Activated CD8-positive, alpha-beta memory T cell treated with anti-CD3 and anti-CD28 coated beads, Interleukin-2, amount 50 U/mL, for 1 hour (primary cell): ENCODE measurements around the gene PRIMA1.

Source experiments
- DNase-seq: peaks from one replicate; pipeline ENCODE4 v3.0.0-alpha.2; 2020; ENCODE audit errors: extremely low read depth

The PRIMA1 gene

DNA sequence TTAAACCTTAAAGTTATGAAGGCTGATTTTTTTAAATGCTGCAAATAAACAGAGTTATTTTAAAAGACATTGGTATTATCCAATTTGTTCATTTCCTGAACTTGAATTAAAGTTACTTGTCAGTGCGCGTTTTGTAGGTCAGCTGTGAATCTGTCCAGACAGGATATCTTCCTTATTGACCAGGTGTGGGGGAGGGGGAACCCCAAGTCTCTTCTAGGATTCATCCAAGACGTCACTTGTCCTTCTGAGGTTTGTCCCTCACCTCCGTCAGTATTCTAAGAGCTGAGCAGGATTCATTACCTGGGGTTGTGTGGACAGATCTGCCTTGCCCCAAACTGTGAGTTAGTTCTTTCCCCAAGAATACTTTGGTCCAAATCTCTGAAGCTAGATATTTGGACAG lies 8.8 kb upstream of the PRIMA1 start:
- DNase-seq, result no peak

DNA sequence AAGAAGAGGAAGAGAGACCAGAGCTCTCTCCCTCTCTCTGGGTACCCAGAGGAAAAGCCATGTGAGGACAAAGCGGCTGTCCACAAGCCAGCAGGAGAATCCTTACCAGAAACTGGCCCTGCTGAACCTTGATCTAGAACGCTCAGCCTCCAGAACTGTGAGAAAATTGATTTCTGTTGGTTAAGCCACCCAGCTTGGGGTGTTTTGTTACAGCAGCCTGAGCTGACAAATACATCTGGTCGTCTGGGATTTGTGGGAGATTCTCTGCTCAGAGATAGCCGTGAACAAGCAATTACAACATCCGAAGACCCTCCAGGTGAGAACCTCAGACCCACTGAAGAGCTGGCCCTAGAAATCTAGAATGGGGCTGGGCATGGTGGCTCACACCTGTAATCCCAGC lies 6.5 kb upstream of the PRIMA1 start:
- DNase-seq, result no peak

DNA sequence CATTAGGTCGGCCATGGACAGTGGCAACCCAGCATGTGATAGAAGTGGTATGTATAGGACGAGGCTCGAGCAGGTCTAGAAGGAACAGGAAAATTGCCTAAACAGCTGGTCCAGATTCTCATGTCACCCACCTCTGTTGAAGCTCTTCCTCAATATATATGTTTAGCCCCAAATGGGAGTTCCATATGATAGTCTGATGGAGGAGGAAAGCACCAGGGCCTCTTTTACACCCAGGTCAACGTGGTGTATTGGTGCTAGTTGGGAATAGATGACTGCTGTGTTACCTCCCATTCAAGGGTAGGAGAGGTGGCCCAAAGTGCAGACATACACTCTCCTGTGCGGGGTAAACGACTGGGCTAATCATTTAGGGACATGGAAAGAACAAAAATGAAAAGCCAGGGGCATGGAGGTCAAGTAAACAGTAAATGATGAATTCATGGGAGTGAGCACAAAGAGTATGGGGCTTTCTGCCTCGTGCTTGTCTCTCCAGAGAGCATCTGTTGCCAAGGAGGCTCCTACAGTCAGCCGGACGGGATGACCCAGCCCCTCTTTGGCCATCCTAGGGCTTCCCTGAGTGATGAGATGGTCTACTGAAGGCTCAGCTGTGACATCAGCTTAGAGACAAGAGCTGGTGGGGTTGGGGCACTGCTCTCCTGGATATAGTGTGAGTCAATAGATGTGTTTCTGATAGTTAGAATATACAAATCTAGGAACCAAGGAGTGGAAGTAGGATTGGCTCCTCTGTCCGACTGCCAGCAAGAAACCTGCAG lies 5.5 kb upstream of the PRIMA1 start:
- DNase-seq, result no peak

DNA sequence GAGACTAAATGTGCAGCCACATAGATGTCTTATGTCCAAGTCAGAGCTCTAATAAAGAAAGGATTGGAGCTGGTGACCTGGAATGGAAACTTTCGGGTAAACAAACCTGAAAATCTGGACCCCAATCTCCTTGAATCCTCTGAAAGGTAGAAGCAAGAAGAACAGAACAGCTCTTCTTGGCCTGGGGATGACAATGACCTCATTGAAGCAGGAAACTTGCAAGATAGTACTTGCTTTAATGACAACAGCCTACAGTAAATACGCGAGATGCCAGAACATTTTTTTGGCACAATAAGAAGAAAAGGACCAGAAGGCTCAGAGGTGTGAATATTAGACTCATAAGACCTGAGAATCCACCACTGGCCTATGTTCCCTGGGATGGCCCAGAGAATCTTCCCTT lies 4.1 kb upstream of the PRIMA1 start:
- DNase-seq, result no peak

DNA sequence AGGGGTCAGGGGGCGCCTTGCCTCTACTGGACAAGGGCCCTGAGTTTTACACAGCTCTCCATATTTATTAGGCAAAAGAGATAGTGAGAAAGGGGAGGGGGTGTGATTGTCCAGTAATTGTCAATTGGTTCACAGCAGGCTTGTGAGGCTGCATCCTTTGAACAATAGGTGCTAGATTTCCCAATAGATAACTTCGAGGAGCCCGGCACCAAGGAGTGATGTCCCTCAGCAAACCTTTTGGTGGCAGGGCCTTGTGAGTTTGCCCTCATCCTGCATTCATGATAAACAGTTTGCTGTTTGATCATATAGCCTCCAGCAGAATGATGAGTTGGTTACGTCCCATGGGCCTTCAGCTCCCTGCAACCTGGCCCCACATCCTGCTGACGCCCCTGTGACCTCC lies 2.7 kb upstream of the PRIMA1 start:
- no peak for DNase-seq

DNA sequence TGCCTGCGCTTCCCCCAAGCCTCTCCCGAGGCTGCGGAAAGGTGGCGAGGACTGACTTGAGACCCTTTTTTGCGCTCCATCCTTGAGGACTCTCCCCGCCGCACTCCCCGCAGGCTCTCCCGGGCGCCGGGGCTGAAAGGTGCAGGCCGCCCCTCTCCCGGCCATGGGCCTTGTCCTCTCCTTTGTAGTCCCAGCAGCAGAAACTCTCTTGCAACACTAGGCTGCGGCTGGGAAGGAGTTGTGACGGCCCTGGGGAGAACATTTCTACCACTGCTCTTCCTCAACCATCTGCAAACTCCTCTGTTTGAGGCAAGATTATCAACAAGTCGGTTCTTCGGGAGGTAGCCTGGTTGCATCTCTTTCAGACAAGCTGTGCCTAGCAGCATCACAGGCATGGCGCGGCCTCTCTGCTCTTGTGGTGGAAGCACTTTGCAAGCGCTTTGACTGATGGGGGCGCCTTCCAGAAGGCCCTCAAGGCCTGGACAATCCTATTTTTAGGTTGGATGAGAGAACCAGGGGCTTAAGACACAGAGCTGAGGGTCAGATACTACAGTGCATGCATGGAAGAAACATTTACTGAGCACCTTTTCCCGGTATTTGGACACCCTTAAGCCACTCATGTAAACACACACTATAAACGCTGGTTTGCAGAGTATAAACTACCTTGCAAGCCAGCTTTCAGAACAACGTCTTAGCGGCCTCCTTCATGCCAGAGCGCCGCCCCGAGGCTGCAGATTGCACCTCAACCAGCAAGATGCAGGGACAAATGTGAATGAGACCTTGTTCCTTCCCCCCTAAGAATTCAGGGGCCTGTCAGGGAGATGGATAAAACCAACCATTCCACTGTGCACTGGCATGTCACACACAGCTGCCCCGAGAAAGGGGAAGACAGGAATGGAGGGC lies 1.2 kb upstream of the PRIMA1 start:
- no peak for DNase-seq

DNA sequence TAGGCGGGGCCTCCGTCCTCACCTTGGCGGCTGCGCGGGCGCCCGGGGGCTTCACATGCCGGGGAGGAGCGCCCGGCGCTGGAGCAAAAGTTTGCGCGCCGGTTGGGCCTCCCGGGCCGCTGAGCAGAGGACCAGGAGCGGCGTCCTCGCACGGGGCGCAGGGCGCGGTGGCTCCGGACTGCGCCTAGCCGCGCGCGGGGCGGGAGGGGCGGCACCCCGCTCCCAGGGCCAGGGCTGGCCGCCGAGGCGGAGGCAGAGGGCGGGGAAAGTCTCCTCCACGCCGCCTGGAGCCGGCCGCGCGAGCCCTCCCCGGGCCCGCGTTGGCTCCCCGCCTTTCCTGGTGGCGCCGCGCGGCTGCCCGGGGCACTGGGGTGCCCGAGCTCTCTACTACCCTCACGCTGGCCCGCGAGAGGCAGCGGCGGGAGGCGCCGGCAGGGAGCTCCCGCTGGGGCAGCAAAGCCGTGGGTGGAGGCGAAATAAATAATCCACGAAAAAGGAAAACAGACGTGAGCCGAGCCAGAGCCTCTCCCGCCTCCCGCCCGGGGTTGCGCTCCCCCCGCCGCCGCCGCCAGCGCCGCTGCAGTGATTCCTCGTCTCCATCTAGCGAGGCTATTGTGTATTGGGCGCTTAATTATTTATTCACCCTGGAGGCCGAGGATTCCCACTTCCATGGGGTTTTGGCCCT lies 400 bp upstream of the PRIMA1 start:
- DNase-seq, result no peak

DNA sequence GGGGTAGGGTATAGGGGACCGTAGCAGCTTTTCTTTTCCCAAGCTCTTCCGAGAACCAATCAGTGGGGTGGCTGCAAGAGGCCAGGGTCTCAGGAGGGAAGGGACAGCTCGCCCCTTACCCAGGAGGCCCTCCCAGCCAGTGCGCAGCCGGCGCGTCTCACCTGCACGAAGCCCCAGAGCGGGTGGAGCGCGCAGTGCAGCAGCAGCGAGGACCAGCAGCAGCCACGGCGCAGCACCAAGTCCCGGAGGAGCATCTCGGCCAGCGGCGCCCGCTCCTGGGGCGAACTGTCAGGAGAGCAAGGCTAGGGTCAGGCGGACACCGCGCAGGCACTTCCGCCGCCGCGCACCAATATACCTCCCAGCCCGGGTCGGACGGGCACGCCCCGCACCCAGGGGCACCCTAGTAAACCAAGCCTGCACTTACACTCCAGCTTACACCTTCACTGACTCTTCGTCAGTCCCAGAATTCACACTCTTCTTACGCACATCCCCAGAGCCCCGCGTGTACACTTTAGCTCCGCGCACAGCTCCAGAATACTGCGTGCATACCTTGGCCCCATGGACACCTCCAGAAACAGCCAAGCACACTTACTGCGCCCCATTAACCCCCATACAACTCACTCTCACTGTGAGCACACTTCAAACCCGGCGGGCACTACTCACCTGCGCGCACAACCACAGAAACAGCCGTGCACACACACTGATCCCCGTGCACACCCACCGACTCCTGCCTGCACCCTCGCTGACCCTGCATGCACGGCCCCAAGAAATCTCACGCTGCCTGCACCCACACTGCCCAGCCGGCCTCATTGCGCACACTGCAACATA lies 606 bp downstream of the PRIMA1 start:
- no peak for DNase-seq

DNA sequence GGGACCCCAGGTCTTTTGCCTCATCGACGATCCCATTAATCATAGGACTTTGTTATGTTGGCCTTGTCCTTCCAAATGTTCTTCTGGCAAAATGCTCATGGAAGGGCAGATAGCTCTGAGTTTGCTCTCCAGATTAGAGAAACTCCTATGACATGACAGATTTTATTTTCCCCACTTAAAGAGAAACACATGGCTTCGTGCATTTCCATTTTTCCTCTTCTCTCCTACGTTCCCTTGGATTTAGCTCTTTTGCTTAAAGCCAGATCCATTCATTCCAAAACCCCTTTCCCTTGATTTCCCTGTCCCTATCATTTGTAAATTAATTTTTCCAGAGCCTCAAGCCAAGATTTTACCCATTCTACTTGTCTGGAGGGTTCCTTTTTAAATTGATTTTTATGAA lies 2.9 kb downstream of the PRIMA1 start:
- no peak for DNase-seq

DNA sequence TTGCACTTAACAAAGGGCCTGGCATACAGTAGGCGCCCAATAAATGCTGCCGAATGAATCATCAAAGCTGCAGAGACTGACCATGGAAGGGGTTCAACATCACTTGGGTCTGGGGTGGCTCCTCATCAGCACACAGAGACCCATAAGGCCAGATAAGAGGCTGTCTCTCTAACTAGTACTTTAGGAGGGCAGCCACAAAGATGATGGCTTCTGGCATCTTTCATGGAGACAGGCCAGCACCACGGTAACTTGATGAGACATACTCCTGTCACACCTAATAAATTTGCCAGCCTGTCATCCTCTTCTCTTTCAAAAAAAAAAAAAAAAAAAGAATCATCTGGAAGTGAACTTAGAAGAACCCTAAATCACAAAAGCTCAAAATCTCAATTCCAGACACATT lies 3.4 kb downstream of the PRIMA1 start:
- no peak for DNase-seq

DNA sequence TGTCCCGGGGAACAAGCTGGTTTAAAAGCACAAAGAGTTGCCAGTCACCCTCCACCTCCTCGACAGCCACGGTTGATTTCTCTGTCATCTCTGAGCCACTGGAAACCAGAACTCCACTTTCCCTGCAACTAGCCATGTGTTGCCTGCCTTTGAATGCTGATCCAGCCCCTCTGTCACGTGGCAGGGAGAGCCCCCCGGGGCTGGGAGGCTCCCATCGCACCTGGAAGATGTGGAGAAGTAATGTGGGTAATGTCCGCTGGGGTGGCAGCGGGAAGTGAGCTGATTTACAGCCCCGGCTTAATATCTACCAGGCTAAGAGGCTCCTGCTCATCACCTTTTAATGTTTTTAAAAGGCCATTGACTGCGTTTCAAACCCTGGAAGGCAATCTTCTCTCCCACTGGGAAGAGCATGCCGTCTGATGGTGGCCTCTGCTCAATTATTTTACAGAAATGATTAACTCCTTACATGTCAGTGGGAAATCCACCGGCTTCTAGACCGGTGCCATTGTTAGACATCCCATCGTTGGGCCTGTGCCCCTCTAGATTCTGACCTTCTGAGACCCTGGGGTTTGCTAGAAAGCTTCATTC lies 7.4 kb downstream of the PRIMA1 start:
- no peak for DNase-seq

DNA sequence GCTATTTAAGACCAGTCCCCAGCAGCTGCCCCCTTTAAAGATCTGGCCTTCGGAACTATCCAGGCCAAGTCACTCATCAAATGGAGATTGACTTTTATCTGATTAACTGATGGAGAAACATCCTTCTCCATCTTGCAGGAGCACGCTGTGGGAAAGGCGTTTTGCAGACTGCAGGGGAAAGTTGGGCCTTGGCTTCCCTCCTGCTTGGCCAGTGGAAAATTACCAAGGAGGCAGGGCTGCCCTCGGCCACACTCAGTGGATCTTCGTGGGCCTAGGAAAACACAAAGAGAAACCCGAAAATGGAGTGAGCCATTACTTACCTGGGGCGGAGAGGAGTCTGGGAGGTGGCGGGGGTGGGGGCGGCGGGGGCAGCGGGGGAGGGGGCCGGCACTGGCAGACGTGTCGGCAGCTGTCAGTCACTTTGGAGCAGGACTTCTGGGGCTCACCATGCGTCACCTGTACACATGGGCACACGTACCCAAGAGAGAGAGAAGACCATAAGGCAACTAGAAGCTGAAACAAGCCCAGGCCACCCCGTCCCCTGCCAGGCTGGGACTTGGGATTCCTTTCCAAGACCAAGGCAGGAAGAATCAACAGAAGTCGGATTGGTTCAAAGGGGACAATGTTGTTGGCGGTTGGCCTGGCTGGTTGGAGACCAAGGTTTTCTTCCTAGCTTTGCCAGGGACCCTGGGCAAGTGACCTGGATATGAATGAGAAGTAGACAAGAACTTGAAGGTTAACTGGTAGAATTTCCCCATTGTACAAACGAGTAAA lies 9.2 kb downstream of the PRIMA1 start:
- DNase-seq, result no peak

DNA sequence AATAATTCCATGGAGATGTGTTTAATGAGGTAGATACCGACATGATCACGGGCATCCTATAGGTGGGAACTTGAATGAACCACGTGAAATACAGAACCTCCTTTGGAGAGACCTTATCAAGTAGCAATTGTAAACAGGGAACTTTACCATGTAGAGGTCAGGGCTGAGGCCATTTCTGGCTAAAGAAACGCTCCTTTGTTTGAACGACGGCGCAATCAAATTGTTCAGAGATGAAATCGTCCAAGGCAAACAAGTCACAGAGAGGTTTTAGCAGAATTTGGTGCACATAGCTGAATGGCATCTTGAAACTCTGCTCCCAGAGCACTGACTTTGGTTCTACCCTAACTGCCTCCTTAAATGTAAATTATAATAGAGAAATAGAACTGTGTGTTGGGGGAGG lies 9.8 kb downstream of the PRIMA1 start:
- DNase-seq, result no peak

DNA sequence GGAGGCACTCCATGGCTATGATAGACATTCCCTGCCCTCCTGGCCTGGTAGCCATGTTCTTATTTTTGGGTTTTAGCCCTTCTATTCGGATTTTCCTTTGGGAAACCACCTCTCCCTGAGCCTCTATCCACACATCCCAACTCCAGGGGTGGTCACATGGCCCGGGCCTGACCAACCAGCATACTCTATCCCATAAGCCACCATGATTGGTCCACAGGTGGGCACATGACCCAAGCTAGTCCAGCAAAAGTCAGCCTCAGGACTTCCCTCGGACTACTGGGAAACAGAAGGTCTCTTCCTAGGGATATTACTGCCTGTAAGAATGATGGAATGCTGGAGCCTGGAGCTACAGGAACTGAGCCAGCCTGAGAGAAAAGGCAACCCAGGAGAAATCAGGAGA lies 12.5 kb downstream of the PRIMA1 start:
- no peak for DNase-seq

DNA sequence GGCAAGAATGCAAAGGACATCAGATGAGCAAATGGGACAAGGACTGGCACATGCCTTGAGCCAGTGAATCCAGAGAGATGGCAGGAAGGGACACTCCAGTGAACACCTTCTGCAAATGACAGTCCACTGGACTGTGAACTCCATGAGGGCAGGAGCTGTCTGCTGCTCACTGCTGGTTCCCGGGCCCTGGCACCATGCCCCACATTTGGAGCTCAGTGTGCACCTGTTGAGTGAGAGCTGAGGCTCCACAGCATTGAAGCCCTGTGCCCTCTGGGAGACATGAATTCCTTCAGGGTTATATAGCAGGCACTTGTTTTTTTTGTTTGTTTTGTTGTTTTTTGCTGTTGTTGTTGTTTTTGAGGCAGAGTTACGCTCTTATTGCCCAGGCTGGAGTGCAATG lies 13.1 kb downstream of the PRIMA1 start:
- DNase-seq, result no peak

DNA sequence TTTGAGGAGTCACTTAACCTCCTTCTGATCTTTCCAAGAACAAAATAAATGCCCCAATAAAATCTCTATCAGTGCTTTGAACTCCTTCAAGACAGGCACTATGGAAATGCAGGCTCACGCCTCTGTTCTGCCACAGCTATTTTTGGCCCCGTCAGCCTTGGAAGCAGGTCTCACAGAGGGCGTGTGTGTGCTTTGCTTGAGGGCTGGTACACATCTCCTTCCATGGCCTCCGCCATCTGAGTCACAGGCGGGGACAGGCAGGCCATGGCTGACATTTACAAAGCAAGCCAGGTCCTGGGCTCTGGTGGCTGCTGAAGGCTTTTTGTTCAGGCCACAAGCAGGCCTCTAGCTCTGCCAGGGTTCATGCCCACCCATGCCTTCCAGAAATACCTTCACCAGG lies 16.0 kb downstream of the PRIMA1 start:
- no peak for DNase-seq

DNA sequence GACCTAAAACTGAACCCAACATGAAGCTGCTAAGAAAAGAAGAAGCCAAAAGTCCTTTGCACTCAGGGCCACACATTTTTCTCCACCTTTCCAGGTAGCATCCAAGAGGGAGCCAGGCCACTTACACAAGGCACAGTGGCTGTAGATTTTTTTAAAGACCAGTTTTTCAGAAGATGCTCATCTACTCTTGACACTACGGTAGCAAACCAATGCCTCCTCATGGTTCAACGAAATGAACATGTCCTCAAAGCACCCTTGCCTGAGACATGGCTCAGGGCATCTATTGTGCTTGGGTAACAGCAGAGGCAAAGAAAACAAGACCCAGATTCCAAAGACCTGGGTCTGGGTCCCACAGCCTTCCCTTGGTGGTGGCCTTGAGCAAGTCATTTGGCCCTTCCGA lies 22.3 kb downstream of the PRIMA1 start:
- DNase-seq, result no peak

DNA sequence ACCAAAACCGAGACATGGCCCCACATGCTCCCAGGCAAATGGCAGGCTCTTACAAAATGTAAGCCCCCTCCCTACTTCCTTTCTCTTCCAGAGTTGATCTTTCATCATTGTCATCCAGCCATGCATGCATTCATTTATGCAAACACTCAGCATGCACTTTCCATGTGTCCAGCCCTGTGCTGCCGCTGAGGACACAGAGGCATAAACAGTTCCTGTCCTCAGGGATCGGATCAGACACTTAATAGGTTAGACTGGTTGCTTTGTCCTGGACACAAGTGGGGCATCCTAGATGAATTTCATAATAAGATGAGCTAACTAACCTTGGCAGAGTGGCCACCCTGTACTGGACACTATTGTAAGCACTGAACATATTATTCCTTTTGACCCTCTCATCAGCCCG lies 23.1 kb downstream of the PRIMA1 start:
- no peak for DNase-seq

DNA sequence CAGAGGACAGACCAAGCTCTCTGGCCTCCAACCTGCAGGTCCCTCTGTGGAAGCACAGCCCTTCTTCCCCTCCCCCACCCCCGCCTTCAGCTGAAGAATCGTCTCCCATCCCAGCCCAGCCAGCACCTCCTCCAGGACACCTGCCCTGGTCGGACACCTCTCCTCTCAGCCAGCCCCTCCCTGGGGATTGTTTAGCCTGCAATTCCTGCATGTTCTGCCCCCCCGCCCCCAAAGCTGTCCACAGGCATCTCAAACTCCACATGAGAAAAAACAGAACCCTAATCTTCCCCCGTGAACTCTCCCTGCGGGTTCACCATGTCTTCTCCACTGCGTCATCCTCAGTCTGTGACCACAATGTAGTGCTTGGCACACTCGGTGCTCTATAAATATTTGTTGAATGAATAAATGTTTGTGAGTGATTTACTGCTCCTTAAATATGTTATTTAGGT lies 24.1 kb downstream of the PRIMA1 start:
- DNase-seq, result no peak

DNA sequence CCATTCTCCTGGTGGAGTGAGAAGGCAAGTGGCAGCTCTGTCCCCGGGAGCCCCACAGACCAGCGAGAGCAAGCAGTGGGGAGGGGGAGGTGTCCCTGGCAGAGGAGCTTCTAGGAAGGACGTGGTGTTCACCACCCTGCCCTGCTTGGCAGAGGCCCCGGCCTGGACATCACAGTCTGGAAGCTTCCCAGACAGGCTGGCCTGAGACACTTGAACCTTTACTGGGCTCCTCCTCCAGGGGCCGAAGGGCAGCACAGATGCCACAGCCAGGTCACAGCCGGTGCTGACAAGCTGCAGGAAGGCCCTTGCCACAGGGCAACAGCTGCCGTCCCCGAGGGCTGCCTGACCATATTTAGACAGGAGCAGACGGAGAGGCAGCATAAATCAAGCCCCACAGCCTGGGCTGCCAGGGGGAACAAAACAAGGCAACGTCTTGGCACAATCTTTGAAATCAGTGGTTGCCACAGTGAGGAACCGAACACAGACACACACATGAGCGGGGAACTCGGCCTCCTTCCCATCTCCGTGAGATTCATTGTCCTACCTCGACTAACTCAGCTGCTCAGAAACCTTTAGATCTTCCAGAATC lies 28.5 kb downstream of the PRIMA1 start:
- DNase-seq, result no peak
